GM18520 (cell line): ENCODE measurements around the gene NUP88.

Source experiments
- ATAC-seq: cut with Tn5 transposase; IDR thresholded peaks from one replicate; pipeline ENCODE4 v1.9.1; 2021; ENCODE audit not compliant: unreplicated experiment

Gene NUP88

DNA sequence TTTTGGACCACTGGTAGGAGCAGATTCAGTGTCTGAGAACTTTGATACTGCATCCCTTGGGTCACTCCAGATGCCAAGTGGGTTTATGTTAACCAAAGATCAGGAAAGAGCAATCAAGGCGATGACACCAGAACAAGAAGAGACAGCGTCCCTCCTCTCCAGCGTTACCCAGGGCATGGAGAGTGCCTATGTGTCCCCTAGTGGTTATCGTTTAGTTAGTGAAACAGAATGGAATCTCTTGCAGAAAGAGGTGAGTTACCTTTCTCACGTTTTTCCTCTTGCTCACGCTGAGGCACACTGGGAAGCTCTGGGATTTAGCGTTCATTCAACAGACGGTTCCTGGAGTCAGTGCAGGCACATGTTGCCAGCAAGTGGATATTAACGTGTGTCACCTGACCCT is 58.0 kb downstream of the NUP88 start:
- ATAC-seq: no peak

DNA sequence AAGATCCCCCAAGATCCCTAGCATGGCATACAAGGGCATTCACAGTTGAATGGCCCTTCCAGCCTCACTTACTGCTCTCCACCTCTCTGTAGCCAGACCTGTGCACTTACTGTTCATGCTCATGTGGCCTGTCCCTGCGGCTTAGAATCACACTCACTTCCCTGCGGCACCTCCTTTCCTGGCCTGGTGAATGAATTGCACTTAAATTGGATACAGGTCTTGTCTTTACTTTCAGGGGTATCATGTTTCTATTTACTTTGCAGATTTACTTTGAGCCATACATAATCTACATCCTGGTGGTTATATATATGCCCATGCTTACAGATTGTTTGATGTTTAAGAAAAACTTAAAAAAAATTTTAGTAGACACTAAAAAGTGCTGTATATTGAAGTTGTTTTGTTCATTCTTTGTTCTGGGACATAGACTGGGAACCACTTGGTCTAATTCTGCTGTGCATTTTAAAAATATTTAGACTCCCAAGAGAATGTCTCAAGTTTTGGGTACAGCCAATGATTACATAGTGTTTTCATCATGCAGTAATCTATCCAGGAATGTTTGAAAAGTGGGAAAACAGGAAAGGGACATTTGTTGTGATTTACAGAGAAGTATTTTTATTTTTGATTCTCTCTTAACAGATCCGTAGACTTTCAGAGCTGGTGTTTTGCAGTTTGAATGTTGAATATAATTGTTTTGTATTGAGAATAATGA is 63.9 kb downstream of the NUP88 start:
- no peak for ATAC-seq

DNA sequence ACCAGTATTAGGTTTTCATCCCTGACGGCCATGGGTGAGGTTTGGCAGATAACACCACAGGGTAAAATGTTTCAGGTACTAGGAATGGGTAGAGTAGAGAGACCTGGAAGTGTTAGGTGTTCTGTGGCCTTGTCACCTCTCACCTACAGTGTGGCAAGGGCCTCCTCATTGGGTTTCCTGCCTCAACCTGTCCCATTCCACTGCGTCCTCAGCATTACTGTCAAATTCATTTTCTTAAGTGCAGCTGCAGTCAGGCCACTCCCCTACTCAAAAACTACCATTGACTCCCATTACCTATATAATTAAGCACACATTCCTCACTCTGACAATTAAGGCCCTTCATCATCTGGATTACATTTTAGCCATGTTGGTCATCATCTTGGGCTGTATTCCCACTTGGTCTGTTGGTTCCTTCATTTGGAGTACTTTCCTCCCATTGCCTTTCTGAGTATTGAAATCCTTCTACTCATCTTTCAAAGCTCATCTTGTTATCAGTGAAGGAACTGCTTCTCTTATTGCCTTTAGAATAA is 64.5 kb downstream of the NUP88 start:
- no peak for ATAC-seq

DNA sequence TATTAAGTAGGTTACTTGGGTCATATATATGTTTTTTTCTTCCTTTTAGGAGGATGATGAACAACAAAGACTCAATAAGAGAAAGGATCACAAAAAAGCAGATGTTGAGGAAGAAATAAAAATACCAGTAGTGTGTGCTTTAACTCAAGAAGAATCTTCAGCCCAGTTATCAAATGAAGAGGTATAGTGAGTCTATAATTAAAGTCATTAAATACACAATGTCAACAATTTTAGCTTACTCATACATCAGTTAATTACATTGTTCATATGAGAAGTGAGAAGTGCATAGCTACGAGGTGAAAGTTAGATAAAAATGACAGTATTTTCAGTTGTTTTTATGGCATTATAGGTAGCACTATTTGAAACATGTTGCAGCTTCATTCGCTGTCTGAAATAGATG is 65.2 kb downstream of the NUP88 start:
- ATAC-seq: no peak

DNA sequence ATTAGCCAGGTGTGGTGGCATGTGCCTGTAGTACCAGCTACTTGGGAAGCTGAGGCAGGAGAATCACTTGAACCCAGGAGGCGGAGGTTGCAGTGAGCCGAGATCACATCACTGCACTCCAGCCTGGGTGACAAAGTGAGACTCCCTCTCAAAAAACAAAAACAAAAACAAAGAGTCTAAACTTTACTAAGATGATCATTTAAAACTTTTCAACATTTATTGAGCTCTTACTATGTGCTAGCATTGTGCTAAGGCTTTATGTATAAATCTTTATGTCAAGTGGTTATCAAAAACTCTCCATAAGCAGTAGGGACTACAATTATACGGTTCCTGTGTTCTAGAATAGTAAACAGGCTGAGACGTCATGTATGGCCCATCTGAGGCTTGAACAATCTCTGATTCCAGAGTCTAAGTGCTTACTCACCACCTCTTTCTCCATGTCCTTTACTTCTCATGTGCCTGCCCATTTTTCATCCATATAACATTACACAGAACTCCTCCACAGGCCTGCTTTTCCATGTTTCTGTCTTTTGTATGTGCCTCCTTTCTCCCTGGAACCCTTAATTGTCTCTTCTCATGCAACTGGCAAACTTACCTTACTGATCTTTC is 66.7 kb downstream of the NUP88 start:
- no peak for ATAC-seq

DNA sequence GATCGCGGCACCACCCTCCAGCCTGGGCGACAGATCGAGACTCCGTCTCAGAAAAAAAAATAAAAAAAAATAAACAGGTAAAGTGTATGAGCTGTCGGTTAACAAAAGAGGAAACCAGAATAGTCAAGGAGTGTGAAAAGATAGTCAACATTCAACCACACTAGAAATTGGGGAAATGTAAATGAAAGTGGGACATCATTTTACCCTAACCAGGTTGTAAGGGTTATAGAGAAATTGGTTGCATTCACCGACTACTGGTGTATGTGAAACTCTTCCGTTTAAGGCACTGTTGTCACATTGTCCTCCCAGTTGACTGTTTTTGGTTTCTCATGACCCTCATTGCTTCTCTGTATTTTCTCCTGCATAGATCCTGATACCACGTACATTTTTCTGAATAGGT is 74.5 kb downstream of the NUP88 start:
- no peak for ATAC-seq
